ENCODE measurements around the gene SLC27A2. TPM values are rescaled to one million over a fixed set of nuclear protein-coding genes. Genes with fewer than 3 reads are reported as not detected.

The SLC27A2 gene
- total RNA-seq, 1 experiment from 2014 or later: 0.77 TPM

DNA sequence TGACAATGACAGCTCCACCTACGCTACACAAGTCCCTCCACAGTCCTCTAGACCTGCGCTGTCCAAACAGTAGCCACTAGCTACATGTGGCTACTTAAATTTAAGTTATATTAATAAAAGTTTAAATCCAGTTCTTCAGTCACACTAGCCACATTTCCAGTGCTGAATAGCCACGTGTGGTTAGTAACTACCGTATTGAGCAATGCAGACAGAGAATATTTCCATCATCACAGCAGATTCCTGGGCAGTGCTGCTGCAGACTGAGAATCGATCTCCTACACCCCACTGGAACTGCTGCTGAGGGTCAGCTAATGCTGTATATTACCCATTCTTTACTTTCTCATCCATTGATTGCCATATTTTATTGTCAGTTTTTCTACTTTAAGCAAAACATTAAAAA lies 42.6 kb downstream of the SLC27A2 start:
- Histone ChIP-seq H3K4me3 (ENCODE audit: low read depth, low read length, poor library complexity, severe bottlenecking) (no peak overlapping the region), H3K36me3 (ENCODE audit: insufficient read depth, low read length, poor library complexity, severe bottlenecking) (no peaks in the 10 kb centered on the region), H3K4me1 (ENCODE audit: insufficient read depth, low read length, poor library complexity, severe bottlenecking) (no peaks in the 10 kb centered on the region), H3K27me3 (replicated peaks; ENCODE audit: insufficient read depth, low read depth, low read length, poor library complexity) (no peaks in the 10 kb centered on the region), H3K27ac (ENCODE audit: low read depth, low read length, poor library complexity, severe bottlenecking) (no peak overlapping the region), H3K9me3 (ENCODE audit: low read depth, low read length, poor library complexity, severe bottlenecking) (no peaks in the 10 kb centered on the region)
- intact Hi-C loops (cut with micrococcal nuclease; ENCODE audit: unreplicated experiment): no loop called here
- ChIA-PET CTCF (no interaction called here), POLR2A (ENCODE audit: low non-redundant PET) (no interaction called here)
- TF ChIP-seq, protein P1, sequence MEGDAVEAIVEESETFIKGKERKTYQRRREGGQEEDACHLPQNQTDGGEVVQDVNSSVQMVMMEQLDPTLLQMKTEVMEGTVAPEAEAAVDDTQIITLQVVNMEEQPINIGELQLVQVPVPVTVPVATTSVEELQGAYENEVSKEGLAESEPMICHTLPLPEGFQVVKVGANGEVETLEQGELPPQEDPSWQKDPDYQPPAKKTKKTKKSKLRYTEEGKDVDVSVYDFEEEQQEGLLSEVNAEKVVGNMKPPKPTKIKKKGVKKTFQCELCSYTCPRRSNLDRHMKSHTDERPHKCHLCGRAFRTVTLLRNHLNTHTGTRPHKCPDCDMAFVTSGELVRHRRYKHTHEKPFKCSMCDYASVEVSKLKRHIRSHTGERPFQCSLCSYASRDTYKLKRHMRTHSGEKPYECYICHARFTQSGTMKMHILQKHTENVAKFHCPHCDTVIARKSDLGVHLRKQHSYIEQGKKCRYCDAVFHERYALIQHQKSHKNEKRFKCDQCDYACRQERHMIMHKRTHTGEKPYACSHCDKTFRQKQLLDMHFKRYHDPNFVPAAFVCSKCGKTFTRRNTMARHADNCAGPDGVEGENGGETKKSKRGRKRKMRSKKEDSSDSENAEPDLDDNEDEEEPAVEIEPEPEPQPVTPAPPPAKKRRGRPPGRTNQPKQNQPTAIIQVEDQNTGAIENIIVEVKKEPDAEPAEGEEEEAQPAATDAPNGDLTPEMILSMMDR (conservative IDR thresholded peaks at IDR 0.05; ENCODE audit: low read depth, low read length): no peak
- TF ChIP-seq EZH2 (IDR thresholded peaks at IDR 0.05; ENCODE audit: borderline replicate concordance, low read depth, low read length, poor library complexity, severe bottlenecking): no peak
- DNase-seq (ENCODE audit: low spot score): no peak
- no TSS peak for BruUV-seq (replicated peaks)

DNA sequence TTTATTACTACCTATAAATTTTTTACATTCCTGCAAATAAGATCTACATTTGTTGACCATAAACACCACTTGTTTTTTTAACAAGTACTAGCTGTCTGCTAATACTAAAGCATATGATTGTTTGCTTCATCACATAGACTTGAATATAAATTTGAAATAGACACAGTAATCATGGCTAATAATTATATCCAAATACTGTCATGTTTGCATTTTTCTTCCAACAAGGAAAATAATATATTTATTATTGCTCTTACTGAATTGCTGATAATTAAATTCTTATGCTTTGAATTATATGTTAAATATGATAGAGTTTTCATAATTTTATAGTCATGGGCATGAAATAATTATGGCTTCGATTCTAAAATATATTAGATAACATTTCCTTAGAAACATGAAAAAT lies 43.1 kb downstream of the SLC27A2 start:
- DNase-seq (ENCODE audit: low spot score): no peak
- ChIA-PET CTCF (no interaction called here), POLR2A (ENCODE audit: low non-redundant PET) (no interaction called here)
- H3K9me3 ChIP-seq (ENCODE audit: low read depth, low read length, poor library complexity, severe bottlenecking): no peaks in the 10 kb centered on the region
- intact Hi-C loops (cut with micrococcal nuclease; ENCODE audit: unreplicated experiment): no loop called here
- H3K27ac ChIP-seq (ENCODE audit: low read depth, low read length, poor library complexity, severe bottlenecking): no peak overlapping the region
- no peaks in the 10 kb centered on the region for H3K4me1 ChIP-seq (ENCODE audit: insufficient read depth, low read length, poor library complexity, severe bottlenecking)
- H3K36me3 ChIP-seq (ENCODE audit: insufficient read depth, low read length, poor library complexity, severe bottlenecking): no peaks in the 10 kb centered on the region
- no peak for TF ChIP-seq EZH2 (IDR thresholded peaks at IDR 0.05; ENCODE audit: borderline replicate concordance, low read depth, low read length, poor library complexity, severe bottlenecking)
- TF ChIP-seq, protein P1 (conservative IDR thresholded peaks at IDR 0.05; ENCODE audit: low read depth, low read length): no peak
- BruUV-seq (replicated peaks): no TSS peak
- no peak overlapping the region for H3K4me3 ChIP-seq (ENCODE audit: low read depth, low read length, poor library complexity, severe bottlenecking)
- no peaks in the 10 kb centered on the region for H3K27me3 ChIP-seq (replicated peaks; ENCODE audit: insufficient read depth, low read depth, low read length, poor library complexity)

DNA sequence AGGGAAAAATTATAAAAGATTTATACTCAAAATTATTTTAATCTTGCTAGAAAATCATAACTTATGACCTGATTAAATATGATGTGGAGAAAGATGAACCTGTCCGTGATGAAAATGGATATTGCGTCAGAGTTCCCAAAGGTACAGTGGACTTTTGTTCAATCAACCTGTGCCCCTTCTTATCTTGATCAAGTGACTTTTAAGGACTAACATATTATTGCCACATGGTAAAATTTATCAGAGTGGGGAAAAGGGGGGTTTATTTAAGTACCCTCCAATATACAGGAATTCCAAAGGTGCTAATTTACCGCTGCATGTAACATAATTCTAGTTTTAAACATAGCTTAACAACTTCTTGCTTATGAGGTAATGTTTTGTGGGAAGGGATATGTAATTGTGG lies 43.9 kb downstream of the SLC27A2 start:
- no TSS peak for BruUV-seq (replicated peaks)
- CTCF ChIA-PET: no interaction called here

More for the DNA sequence above, 43.9 kb downstream of the SLC27A2 start:
- no peaks in the 10 kb centered on the region for H3K4me1 ChIP-seq (ENCODE audit: insufficient read depth, low read length, poor library complexity, severe bottlenecking)
- no peak overlapping the region for H3K4me3 ChIP-seq (ENCODE audit: low read depth, low read length, poor library complexity, severe bottlenecking)
- no peaks in the 10 kb centered on the region for H3K9me3 ChIP-seq (ENCODE audit: low read depth, low read length, poor library complexity, severe bottlenecking)
- POLR2A ChIA-PET (ENCODE audit: low non-redundant PET): no interaction called here
- H3K27me3 ChIP-seq (replicated peaks; ENCODE audit: insufficient read depth, low read depth, low read length, poor library complexity): no peaks in the 10 kb centered on the region
- no peak overlapping the region for H3K27ac ChIP-seq (ENCODE audit: low read depth, low read length, poor library complexity, severe bottlenecking)
- intact Hi-C loops (cut with micrococcal nuclease; ENCODE audit: unreplicated experiment): no loop called here
- no peak for DNase-seq (ENCODE audit: low spot score)
- TF ChIP-seq, protein P1 (conservative IDR thresholded peaks at IDR 0.05; ENCODE audit: low read depth, low read length): no peak
- no peak for TF ChIP-seq EZH2 (IDR thresholded peaks at IDR 0.05; ENCODE audit: borderline replicate concordance, low read depth, low read length, poor library complexity, severe bottlenecking)
- no peaks in the 10 kb centered on the region for H3K36me3 ChIP-seq (ENCODE audit: insufficient read depth, low read length, poor library complexity, severe bottlenecking)
